HepG2 (cell line): Measurements from ENCODE around the gene RPLP2. TPM values are rescaled to one million over a fixed set of nuclear protein-coding genes. Genes with fewer than 3 reads are reported as not detected.
A peak's percentile ranks its signal among the peaks of the same experiment; 100 is the strongest.

ENCODE experiments used
- AHR ChIP-seq: IDR thresholded peaks from 2 replicates; pipeline ENCODE4 v1.6.1; 2018; ENCODE audit warnings: missing genetic modification reagents, missing compliant biosample characterization
- ATF7-NPFF ChIP-seq: sonication (generic); formaldehyde crosslinking; IDR thresholded peaks from 2 replicates; pipeline ENCODE4 v1.8.1; 2023; ENCODE audit warnings: mild to moderate bottlenecking, low read depth, missing genetic modification reagents, moderate library complexity
- CC2D1A ChIP-seq: sonication (generic); formaldehyde crosslinking; IDR thresholded peaks from 2 replicates; pipeline ENCODE4 v1.8.1; 2023; ENCODE audit warnings: mild to moderate bottlenecking, missing genetic modification reagents
- ESRRA ChIP-seq: sonication (generic); formaldehyde crosslinking; IDR thresholded peaks from 2 replicates; pipeline ENCODE4 v1.5.1; 2020; ENCODE audit warnings: mild to moderate bottlenecking, low read depth, missing genetic modification reagents
- FOXK1 ChIP-seq: sonication (generic); formaldehyde crosslinking; IDR thresholded peaks from 2 replicates; pipeline ENCODE4 v1.4.0; 2020; ENCODE audit warnings: low read depth, missing genetic modification reagents, borderline replicate concordance
- FOXK2 ChIP-seq: fragments of 450-650 bp; IDR thresholded peaks from 2 replicates; pipeline ENCODE4 v1.6.1; 2016
- GABPA ChIP-seq, 2 experiments: IDR thresholded peaks; 2 replicates each; pipeline ENCODE4 v1.6.1; 2011 to 2016; ENCODE audit warnings: low read depth in 2 of 2, low read length in 1 of 2, missing biosample characterization in 1 of 2, missing genetic modification characterization in 1 of 2
- GTF3A ChIP-seq: sonication (generic); formaldehyde crosslinking; conservative IDR thresholded peaks from 2 replicates; pipeline ENCODE4 v1.4.0; 2020; ENCODE audit warnings: mild to moderate bottlenecking, missing genetic modification reagents
- HMG20A ChIP-seq: IDR thresholded peaks from 2 replicates; pipeline ENCODE4 v1.6.1; 2016; ENCODE audit warnings: borderline replicate concordance
- KLF12 ChIP-seq: sonication (generic); formaldehyde crosslinking; IDR thresholded peaks from 2 replicates; pipeline ENCODE4 v1.4.0; 2020; ENCODE audit warnings: missing genetic modification reagents, borderline replicate concordance
- MAZ ChIP-seq, 2 experiments: sonication (generic) in 1 of 2; formaldehyde crosslinking in 1 of 2; IDR thresholded peaks; 2 replicates each; pipeline versions ENCODE4 v1.5.0 to v1.6.1; 2012 to 2020; ENCODE audit warnings: low read depth in 2 of 2, mild to moderate bottlenecking in 2 of 2, borderline replicate concordance in 1 of 2, improper control_type of control experiment in 1 of 2, low read length in 1 of 2, missing genetic modification reagents in 1 of 2, moderate library complexity in 1 of 2
- MBNL3 ChIP-seq: fragments of 250-450 bp; sonication (Bioruptor Pico); conservative IDR thresholded peaks from 2 replicates; pipeline ENCODE4 v1.8.0; 2022; ENCODE audit warnings: mild to moderate bottlenecking, inconsistent platforms
- MED13 ChIP-seq: sonication (generic); formaldehyde crosslinking; IDR thresholded peaks from 2 replicates; pipeline ENCODE4 v1.5.0; 2020; ENCODE audit warnings: missing genetic modification reagents
- RFXANK ChIP-seq: IDR thresholded peaks from 2 replicates; pipeline ENCODE4 v1.6.1; 2016
- ZNF101 ChIP-seq: sonication (generic); formaldehyde crosslinking; IDR thresholded peaks from 2 replicates; pipeline ENCODE4 v1.4.0; 2020; ENCODE audit warnings: mild to moderate bottlenecking, low read depth, missing genetic modification reagents, borderline replicate concordance
- ZNF12 ChIP-seq: sonication (generic); formaldehyde crosslinking; IDR thresholded peaks from 2 replicates; pipeline ENCODE4 v1.5.0; 2020; ENCODE audit warnings: missing genetic modification reagents
- ZNF143 ChIP-seq: sonication (generic); formaldehyde crosslinking; IDR thresholded peaks from 2 replicates; pipeline ENCODE4 v1.4.0; 2020; ENCODE audit warnings: missing genetic modification reagents
- ZNF547 ChIP-seq: sonication (generic); formaldehyde crosslinking; IDR thresholded peaks from 2 replicates; pipeline ENCODE4 v1.5.1; 2020; ENCODE audit warnings: mild to moderate bottlenecking, missing genetic modification reagents
- ZNF550 ChIP-seq: sonication (generic); formaldehyde crosslinking; IDR thresholded peaks from 2 replicates; pipeline ENCODE4 v1.4.0; 2020; ENCODE audit warnings: mild to moderate bottlenecking, missing genetic modification reagents, borderline replicate concordance
- ZNF644 ChIP-seq: IDR thresholded peaks from 2 replicates; pipeline ENCODE4 v1.6.1; 2016; ENCODE audit warnings: low read depth
- ZNF790 ChIP-seq: sonication (generic); formaldehyde crosslinking; IDR thresholded peaks from 2 replicates; pipeline ENCODE4 v1.8.0; 2022; ENCODE audit warnings: missing genetic modification reagents, mild to moderate bottlenecking, borderline replicate concordance
- polyA plus RNA-seq, 8 experiments: library from polyadenylated mRNA; depleted of rRNA in 3 of 8; stranded (reverse) in 7 of 8; unstranded in 1 of 8; fragments of >200 nt; fragmentation: Illumina TruSeq in 4 of 8; extraction: Trizol in 4 of 8; gene quantifications; 2 replicates each; pipeline versions ENCODE4 v1.2.1 to v1.2.3, GENCODE V29; 2011 to 2016; ENCODE audit warnings: low read depth in 4 of 8, missing spikeins in 1 of 8, mixed read lengths in 1 of 8; ENCODE audit not compliant: insufficient read depth in 1 of 8
- total RNA-seq, 5 experiments: library from RNA; depleted of rRNA; stranded (reverse); fragments of >200 nt; fragmentation: Illumina TruSeq; extraction: Trizol; gene quantifications; 2 replicates each; pipeline ENCODE4 v1.2.3, GENCODE V29; 2016; ENCODE audit warnings: low read depth in 1 of 5
- TF ChIP-seq, protein P1 (sequence below): sonication (generic); formaldehyde crosslinking; IDR thresholded peaks from 2 replicates; pipeline ENCODE4 v1.9.0; 2021; ENCODE audit warnings: missing genetic modification reagents, borderline replicate concordance
- TF ChIP-seq, protein P2 (sequence below): sonication (generic); formaldehyde crosslinking; IDR thresholded peaks from 2 replicates; pipeline ENCODE4 v1.4.0; 2020; ENCODE audit warnings: missing genetic modification reagents

The RPLP2 gene
- total and polyA plus RNA-seq, 2 of the 13 experiments (the other 11 are each of a cell fraction or from before 2014, with no cell fraction given) = 978 to 2,106 TPM

DNA sequence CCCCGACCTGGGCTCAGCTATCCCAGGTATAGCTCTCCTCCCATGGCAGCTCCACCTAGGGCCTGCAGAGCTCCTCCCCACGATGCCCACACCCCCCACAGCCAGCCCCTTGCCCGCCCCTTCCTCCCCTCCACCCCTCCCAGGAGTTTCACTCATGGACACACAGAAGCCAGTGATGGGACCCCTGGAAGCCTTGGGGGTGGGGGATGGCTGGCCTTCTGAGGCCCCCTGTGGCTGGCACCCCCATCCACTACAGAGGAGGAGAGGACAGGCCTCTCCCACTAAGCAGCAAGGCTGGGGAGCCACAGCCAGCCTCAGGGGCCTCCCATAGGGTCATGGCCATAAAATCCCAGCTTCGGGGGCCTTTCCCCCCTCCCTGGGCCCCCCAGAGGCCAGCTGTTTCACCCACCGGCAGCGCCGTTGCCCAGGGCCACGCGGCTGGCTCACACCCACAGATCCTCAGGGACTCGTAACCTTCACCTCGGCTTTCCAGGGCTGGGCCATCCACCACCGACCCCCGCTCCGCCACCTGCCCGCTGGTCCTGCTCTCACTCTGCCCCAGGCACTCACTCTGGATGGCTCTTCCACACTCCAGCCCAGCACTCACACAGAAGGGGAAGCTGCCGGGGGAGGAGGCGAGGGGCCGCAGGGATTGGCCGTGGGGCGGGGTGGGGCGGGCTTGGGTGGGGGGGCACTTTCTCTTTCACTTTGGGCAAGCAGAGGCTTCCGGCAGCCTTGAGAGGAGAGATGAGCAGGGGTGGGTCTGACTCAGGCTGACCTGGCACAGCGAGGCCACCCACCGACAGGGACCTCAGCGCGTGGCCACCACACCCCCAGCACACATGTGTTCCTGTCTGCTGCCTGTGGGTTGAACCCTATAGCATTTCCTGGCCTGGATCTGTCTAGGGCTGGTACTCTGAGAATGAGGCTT, 13.9 kb upstream of the RPLP2 start (continued):
- TF ChIP-seq ZNF143 (CRISPR knock-in tag) = no peak
- no peak for TF ChIP-seq ZNF644 (CRISPR knock-in tag)
- no peak for TF ChIP-seq HMG20A (CRISPR knock-in tag)
- TF ChIP-seq MBNL3 (CRISPR knock-in tag) = no peak
- no peak for TF ChIP-seq ZNF790 (CRISPR knock-in tag)
- no peak for TF ChIP-seq ATF7-NPFF (CRISPR knock-in tag)
- TF ChIP-seq FOXK1 (CRISPR knock-in tag) = no peak
- TF ChIP-seq ZNF101 (CRISPR knock-in tag) = no peak
- no peak for TF ChIP-seq FOXK2
- no peak for TF ChIP-seq ZNF547 (CRISPR knock-in tag)
- no peak for TF ChIP-seq AHR
- TF ChIP-seq, protein P1, sequence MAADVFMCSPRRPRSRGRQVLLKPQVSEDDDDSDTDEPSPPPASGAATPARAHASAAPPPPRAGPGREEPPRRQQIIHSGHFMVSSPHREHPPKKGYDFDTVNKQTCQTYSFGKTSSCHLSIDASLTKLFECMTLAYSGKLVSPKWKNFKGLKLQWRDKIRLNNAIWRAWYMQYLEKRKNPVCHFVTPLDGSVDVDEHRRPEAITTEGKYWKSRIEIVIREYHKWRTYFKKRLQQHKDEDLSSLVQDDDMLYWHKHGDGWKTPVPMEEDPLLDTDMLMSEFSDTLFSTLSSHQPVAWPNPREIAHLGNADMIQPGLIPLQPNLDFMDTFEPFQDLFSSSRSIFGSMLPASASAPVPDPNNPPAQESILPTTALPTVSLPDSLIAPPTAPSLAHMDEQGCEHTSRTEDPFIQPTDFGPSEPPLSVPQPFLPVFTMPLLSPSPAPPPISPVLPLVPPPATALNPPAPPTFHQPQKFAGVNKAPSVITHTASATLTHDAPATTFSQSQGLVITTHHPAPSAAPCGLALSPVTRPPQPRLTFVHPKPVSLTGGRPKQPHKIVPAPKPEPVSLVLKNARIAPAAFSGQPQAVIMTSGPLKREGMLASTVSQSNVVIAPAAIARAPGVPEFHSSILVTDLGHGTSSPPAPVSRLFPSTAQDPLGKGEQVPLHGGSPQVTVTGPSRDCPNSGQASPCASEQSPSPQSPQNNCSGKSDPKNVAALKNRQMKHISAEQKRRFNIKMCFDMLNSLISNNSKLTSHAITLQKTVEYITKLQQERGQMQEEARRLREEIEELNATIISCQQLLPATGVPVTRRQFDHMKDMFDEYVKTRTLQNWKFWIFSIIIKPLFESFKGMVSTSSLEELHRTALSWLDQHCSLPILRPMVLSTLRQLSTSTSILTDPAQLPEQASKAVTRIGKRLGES (CRISPR knock-in tag) = no peak
- TF ChIP-seq, protein P2, sequence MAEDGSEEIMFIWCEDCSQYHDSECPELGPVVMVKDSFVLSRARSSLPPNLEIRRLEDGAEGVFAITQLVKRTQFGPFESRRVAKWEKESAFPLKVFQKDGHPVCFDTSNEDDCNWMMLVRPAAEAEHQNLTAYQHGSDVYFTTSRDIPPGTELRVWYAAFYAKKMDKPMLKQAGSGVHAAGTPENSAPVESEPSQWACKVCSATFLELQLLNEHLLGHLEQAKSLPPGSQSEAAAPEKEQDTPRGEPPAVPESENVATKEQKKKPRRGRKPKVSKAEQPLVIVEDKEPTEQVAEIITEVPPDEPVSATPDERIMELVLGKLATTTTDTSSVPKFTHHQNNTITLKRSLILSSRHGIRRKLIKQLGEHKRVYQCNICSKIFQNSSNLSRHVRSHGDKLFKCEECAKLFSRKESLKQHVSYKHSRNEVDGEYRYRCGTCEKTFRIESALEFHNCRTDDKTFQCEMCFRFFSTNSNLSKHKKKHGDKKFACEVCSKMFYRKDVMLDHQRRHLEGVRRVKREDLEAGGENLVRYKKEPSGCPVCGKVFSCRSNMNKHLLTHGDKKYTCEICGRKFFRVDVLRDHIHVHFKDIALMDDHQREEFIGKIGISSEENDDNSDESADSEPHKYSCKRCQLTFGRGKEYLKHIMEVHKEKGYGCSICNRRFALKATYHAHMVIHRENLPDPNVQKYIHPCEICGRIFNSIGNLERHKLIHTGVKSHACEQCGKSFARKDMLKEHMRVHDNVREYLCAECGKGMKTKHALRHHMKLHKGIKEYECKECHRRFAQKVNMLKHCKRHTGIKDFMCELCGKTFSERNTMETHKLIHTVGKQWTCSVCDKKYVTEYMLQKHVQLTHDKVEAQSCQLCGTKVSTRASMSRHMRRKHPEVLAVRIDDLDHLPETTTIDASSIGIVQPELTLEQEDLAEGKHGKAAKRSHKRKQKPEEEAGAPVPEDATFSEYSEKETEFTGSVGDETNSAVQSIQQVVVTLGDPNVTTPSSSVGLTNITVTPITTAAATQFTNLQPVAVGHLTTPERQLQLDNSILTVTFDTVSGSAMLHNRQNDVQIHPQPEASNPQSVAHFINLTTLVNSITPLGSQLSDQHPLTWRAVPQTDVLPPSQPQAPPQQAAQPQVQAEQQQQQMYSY (CRISPR knock-in tag) = no peak
- TF ChIP-seq GABPA (IDR thresholded peaks at IDR 0.05; ENCODE audit: low read depth, low read length) = no peak
- TF ChIP-seq GABPA (CRISPR knock-in tag; IDR thresholded peaks at IDR 0.05; ENCODE audit: low read depth) = no peak
- no peak for TF ChIP-seq ZNF12 (CRISPR knock-in tag)
- no peak for TF ChIP-seq CC2D1A (CRISPR knock-in tag)
- TF ChIP-seq ZNF550 (CRISPR knock-in tag) = no peak
- TF ChIP-seq MAZ (IDR thresholded peaks at IDR 0.05; ENCODE audit: borderline replicate concordance, low read depth, low read length) = 0 out of 2 replicates have a peak, but pooled peaks have one; percentile 22
- 0 out of 2 replicates have a peak, but pooled peaks have one; percentile 32 for TF ChIP-seq MAZ (CRISPR knock-in tag; IDR thresholded peaks at IDR 0.05; ENCODE audit: low read depth)
- no peak for TF ChIP-seq ESRRA
- TF ChIP-seq GTF3A = no peak
- TF ChIP-seq RFXANK (CRISPR knock-in tag) = no peak
- no peak for TF ChIP-seq MED13
- no peak for TF ChIP-seq KLF12
